Vagina (tissue), 2 donors: Measurements from ENCODE around the gene ASPRV1. TPM values are rescaled to one million over a fixed set of nuclear protein-coding genes. Genes with fewer than 3 reads are reported as not detected.

Source experiments
- DNase-seq, 2 donors: peaks; one replicate each; pipeline ENCODE4 v3.0.0-alpha.2; 2017; ENCODE audit errors: extremely low spot score in 2 of 2
- H3K27ac ChIP-seq: fragments of 200-600 bp; sonication (generic); one replicate; pipeline ENCODE4 v1.5.1; 2019
- H3K27me3 ChIP-seq: fragments of 200-600 bp; sonication (generic); one replicate; pipeline ENCODE4 v1.5.1; 2019
- H3K36me3 ChIP-seq, 2 donors: fragments of 200-600 bp; sonication (generic); one replicate each; pipeline ENCODE4 v1.5.1; 2017 to 2019
- H3K4me1 ChIP-seq: fragments of 200-600 bp; sonication (generic); one replicate; pipeline ENCODE4 v1.5.1; 2019
- H3K4me3 ChIP-seq, 2 donors: fragments of 200-600 bp; sonication (generic); 1 replicate in 1 of 2; 2 replicates in 1 of 2; pipeline ENCODE4 v1.5.1; 2016 to 2019
- H3K9me3 ChIP-seq: fragments of 200-600 bp; sonication (generic); one replicate; pipeline ENCODE4 v1.5.1; 2019
- CTCF ChIP-seq, 3 experiments: fragments of 450-650 bp in 2 of 3; fragments of 200-600 bp in 1 of 3; sonication (generic) in 1 of 3; IDR thresholded peaks; one replicate each; pipeline ENCODE4 v1.5.1; 2017 to 2019; ENCODE audit warnings: antibody characterized with exemption in 3 of 3, mild to moderate bottlenecking in 2 of 3, moderate library complexity in 2 of 3
- POLR2A ChIP-seq, 2 donors: fragments of 450-650 bp; IDR thresholded peaks; one replicate each; pipeline ENCODE4 v1.6.1; 2017; ENCODE audit warnings: antibody characterized with exemption in 2 of 2, mild to moderate bottlenecking in 2 of 2, moderate library complexity in 2 of 2
- POLR2AphosphoS5 ChIP-seq, 2 donors: sonication (generic); formaldehyde crosslinking; IDR thresholded peaks; one replicate each; pipeline ENCODE4 v1.9.0; 2017; ENCODE audit warnings: antibody characterized with exemption in 2 of 2, mild to moderate bottlenecking in 2 of 2, low read depth in 1 of 2; ENCODE audit not compliant: insufficient read depth in 1 of 2
- intact Hi-C: fragments of 100-400 bp; cut with DNase I; formaldehyde crosslinking; loops from one replicate; pipeline ENCODE4 v1.15.1; 2023
- total RNA-seq: library from RNA; depleted of rRNA; stranded (reverse); fragments of >200 nt; gene quantifications from one replicate; pipeline ENCODE4 v1.2.3, GENCODE V29; 2016

The ASPRV1 gene
- total RNA-seq, 1 donor from 2014 or later, result 0.49 TPM

DNA sequence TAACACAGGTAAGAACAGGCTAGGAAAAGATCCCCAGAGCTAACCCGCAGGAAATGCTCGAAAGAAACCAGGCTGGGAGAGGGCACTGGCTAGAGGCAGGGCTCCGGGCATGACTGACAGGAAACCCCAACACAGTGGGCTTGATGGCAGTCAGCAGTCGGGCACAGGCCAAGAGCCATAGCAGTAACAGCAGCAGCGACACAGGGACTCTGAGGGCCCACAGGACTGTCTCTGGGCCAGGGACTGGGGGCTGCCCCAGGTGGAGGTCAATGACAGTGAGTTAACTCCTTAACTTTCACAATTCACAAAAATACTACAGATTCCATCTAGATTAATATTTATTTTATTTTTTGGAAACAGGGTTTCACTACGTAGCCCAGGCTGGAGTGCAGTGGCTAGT lies 37.3 kb upstream of the ASPRV1 start:
- H3K4me1 ChIP-seq, result no peaks in the 10 kb centered on the region
- no peak for DNase-seq
- intact Hi-C loops, result no loop called here
- H3K4me3 ChIP-seq, result no peak overlapping the region
- no peak for TF ChIP-seq CTCF (IDR thresholded peaks at IDR 0.05)
- no peak for TF ChIP-seq POLR2A (IDR thresholded peaks at IDR 0.05)
- TF ChIP-seq POLR2AphosphoS5 (IDR thresholded peaks at IDR 0.05; ENCODE audit: insufficient read depth in 1 of 2, low read depth in 1 of 2), result no peak
- H3K36me3 ChIP-seq, result peaks cover 0 to 3% of the 10 kb centered on the region in 2 donors
- H3K27ac ChIP-seq, result peak overlapping the region; percentile 61
- no peaks in the 10 kb centered on the region for H3K9me3 ChIP-seq
- H3K27me3 ChIP-seq, result no peaks in the 10 kb centered on the region

GRCh38 chr2:69997015-69997830 lies 35.8 kb upstream of the ASPRV1 start:
- Histone ChIP-seq H3K4me1 (no peaks in the 10 kb centered on the region), H3K27ac (peak overlapping the region; percentile 37), H3K36me3 (peaks cover 0 to 9% of the 10 kb centered on the region in 2 donors), H3K4me3 (no peak overlapping the region), H3K27me3 (no peaks in the 10 kb centered on the region), H3K9me3 (no peaks in the 10 kb centered on the region)
- TF ChIP-seq POLR2AphosphoS5 (IDR thresholded peaks at IDR 0.05; ENCODE audit: insufficient read depth in 1 of 2, low read depth in 1 of 2) (peak; percentile 8 to 46), POLR2A (IDR thresholded peaks at IDR 0.05) (no peak), CTCF (IDR thresholded peaks at IDR 0.05) (no peak)
- DNase-seq, result no peak
- intact Hi-C loops, result no loop called here

DNA sequence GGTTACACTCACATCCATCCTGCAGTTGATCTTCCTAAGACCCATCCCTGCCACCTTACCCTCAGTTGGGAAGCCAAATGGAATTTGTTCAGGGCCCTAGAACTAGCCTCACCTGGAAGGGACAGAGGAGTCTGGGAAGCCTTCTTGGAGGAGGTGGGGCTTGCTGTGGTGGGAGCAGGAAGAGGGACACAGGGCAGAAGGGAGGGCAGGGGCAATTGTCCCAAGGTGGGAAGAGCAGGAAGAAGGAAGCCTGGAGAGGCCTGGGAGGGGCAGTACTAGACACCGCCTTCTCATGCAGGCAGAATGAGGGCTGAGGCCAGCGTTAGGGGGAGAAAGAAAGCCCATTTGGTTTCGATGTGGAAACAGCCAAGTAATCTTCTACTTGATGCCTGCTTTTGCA lies 34.1 kb upstream of the ASPRV1 start:
- DNase-seq, result peak in 1 of 2 donors; percentile 77
- Histone ChIP-seq H3K27ac (no peak overlapping the region), H3K9me3 (no peaks in the 10 kb centered on the region), H3K4me3 (no peak overlapping the region), H3K27me3 (no peaks in the 10 kb centered on the region), H3K4me1 (no peaks in the 10 kb centered on the region), H3K36me3 (peaks cover 0 to 9% of the 10 kb centered on the region in 2 donors)
- TF ChIP-seq POLR2AphosphoS5 (IDR thresholded peaks at IDR 0.05; ENCODE audit: insufficient read depth in 1 of 2, low read depth in 1 of 2), result no peak
- TF ChIP-seq CTCF (IDR thresholded peaks at IDR 0.05), result no peak
- TF ChIP-seq POLR2A (IDR thresholded peaks at IDR 0.05), result no peak
- intact Hi-C loops, result no loop called here

DNA sequence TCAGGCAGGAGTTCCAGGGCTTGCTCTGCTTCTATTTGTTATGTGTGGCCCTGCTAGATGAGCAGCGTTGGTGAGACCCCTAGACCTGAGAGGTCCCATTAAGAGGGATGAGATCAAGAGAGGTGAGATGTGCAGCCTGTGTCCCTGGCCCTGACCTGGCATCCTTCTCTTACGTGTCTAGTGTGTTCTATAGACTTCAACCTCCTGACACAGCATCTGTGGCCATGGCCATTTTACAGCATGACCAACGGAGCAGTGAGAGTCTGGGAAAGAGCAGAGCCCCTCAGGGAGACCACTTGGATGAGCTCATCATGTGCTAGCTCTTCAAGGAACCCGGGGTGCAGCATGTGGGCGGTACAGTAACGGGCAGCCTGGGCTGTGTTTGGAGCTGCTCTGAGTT lies 32.7 kb upstream of the ASPRV1 start:
- peaks cover 0 to 9% of the 10 kb centered on the region in 2 donors for H3K36me3 ChIP-seq
- no peak for TF ChIP-seq CTCF (IDR thresholded peaks at IDR 0.05)
- TF ChIP-seq POLR2A (IDR thresholded peaks at IDR 0.05), result no peak
- TF ChIP-seq POLR2AphosphoS5 (IDR thresholded peaks at IDR 0.05; ENCODE audit: insufficient read depth in 1 of 2, low read depth in 1 of 2), result no peak
- peak in 1 of 2 donors; percentile 37 for DNase-seq
- H3K4me1 ChIP-seq, result peaks cover 6% of the 10 kb centered on the region
- intact Hi-C loops, result no loop called here
- H3K9me3 ChIP-seq, result no peaks in the 10 kb centered on the region
- no peaks in the 10 kb centered on the region for H3K27me3 ChIP-seq
- H3K4me3 ChIP-seq, result no peak overlapping the region
- H3K27ac ChIP-seq, result no peak overlapping the region

DNA sequence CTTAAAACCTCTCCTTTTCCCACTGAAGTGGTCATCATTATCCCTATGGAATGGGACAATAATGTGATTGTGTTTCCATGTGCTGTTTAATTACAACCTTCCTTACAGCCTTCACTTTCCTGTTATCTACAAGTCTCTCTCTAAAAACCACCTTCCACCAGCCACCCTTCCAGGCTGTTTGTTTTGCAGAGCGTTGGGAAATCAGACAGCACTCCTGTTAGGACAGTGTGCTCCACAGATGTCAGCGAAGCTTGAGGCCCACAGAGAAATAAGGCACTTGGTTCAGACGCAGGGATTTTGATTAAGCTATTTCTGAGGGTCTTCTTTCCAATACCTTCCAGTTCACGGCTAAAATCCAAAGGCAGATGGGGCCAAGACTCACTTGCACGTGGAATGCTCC lies 32.3 kb upstream of the ASPRV1 start:
- no peak for DNase-seq
- peaks cover 8% of the 10 kb centered on the region for H3K4me1 ChIP-seq
- no peaks in the 10 kb centered on the region for H3K27me3 ChIP-seq
- H3K36me3 ChIP-seq, result peaks cover 0 to 9% of the 10 kb centered on the region in 2 donors
- no peak overlapping the region for H3K27ac ChIP-seq
- no peak overlapping the region for H3K4me3 ChIP-seq
- TF ChIP-seq POLR2A (IDR thresholded peaks at IDR 0.05), result no peak
- no peak for TF ChIP-seq CTCF (IDR thresholded peaks at IDR 0.05)
- no peak for TF ChIP-seq POLR2AphosphoS5 (IDR thresholded peaks at IDR 0.05; ENCODE audit: insufficient read depth in 1 of 2, low read depth in 1 of 2)
- intact Hi-C loops, result no loop called here
- no peaks in the 10 kb centered on the region for H3K9me3 ChIP-seq
